GM23248 (cell line): ENCODE data around the gene CLCNKA. TPM values are rescaled to one million over a fixed set of nuclear protein-coding genes. Genes with fewer than 3 reads are reported as not detected.
A peak's percentile ranks its signal among the peaks of the same experiment; 100 is the strongest.
"Not testable (repeated sequence)": the region's sequence is repeated elsewhere in the genome, so short reads cannot be mapped to it uniquely, and the experiment has no call there.

Experiments used
- DNase-seq: peaks from one replicate; pipeline ENCODE4 v3.0.0-alpha.2; 2015
- H2AFZ ChIP-seq: fragments of 200-600 bp; sonication (generic); 2 replicates; pipeline ENCODE4 v1.6.1; 2016; ENCODE audit warnings: antibody characterized with exemption
- H3F3A ChIP-seq: fragments of 200-600 bp; sonication (generic); 2 replicates; pipeline ENCODE4 v1.6.1; 2016; ENCODE audit warnings: mild to moderate bottlenecking, antibody characterized with exemption, mixed run types; ENCODE audit not compliant: insufficient read depth
- H3K27ac ChIP-seq: fragments of 200-600 bp; sonication (generic); 2 replicates; pipeline ENCODE4 v1.5.1; 2016; ENCODE audit warnings: mild to moderate bottlenecking
- H3K27me3 ChIP-seq: fragments of 200-600 bp; sonication (generic); replicated peaks from 2 replicates; pipeline ENCODE4 v1.6.1; 2016; ENCODE audit warnings: mild to moderate bottlenecking; ENCODE audit not compliant: insufficient read depth
- H3K36me3 ChIP-seq: fragments of 200-600 bp; sonication (generic); 2 replicates; pipeline ENCODE4 v1.6.1; 2016; ENCODE audit warnings: low read depth, mild to moderate bottlenecking
- H3K4me1 ChIP-seq: fragments of 200-600 bp; sonication (generic); 2 replicates; pipeline ENCODE4 v1.6.1; 2016; ENCODE audit warnings: mild to moderate bottlenecking; ENCODE audit not compliant: insufficient read depth
- H3K4me2 ChIP-seq: fragments of 200-600 bp; sonication (generic); one replicate; pipeline ENCODE4 v1.6.1; 2016; ENCODE audit warnings: mild to moderate bottlenecking; ENCODE audit not compliant: unreplicated experiment
- H3K4me3 ChIP-seq: fragments of 200-600 bp; sonication (generic); 2 replicates; pipeline ENCODE4 v1.5.1; 2016; ENCODE audit warnings: mild to moderate bottlenecking
- H3K79me2 ChIP-seq: fragments of 200-600 bp; sonication (generic); 2 replicates; pipeline ENCODE4 v1.6.1; 2016; ENCODE audit warnings: mild to moderate bottlenecking; ENCODE audit not compliant: insufficient read depth
- H3K9ac ChIP-seq: fragments of 200-600 bp; sonication (generic); 2 replicates; pipeline ENCODE4 v1.6.1; 2016; ENCODE audit warnings: mild to moderate bottlenecking
- H3K9me2 ChIP-seq: fragments of 200-600 bp; sonication (generic); 2 replicates; pipeline ENCODE4 v1.6.1; 2016; ENCODE audit warnings: mixed run types, mild to moderate bottlenecking, moderate library complexity; ENCODE audit not compliant: insufficient read depth
- H3K9me3 ChIP-seq: fragments of 200-600 bp; sonication (generic); one replicate; pipeline ENCODE4 v1.6.1; 2017; ENCODE audit warnings: low read depth
- H4K20me1 ChIP-seq: fragments of 200-600 bp; sonication (generic); 2 replicates; pipeline ENCODE4 v1.6.0; 2016; ENCODE audit not compliant: insufficient read depth
- EZH2 ChIP-seq: fragments of 200-600 bp; sonication (generic); IDR thresholded peaks from 2 replicates; pipeline ENCODE4 v1.6.1; 2018; ENCODE audit warnings: antibody characterized with exemption, mild to moderate bottlenecking; ENCODE audit not compliant: insufficient read depth, poor library complexity, severe bottlenecking
- EZH2phosphoT487 ChIP-seq: fragments of 200-600 bp; sonication (generic); IDR thresholded peaks from 2 replicates; pipeline ENCODE4 v1.6.1; 2018; ENCODE audit warnings: antibody characterized with exemption, moderate library complexity, mild to moderate bottlenecking, low read depth; ENCODE audit not compliant: insufficient read depth
- WGBS, 2 experiments: methylation state at CpG; one replicate each; pipeline ENCODE4 v1.1.6; 2015 to 2017; ENCODE audit warnings: low lambda C conversion rate in 2 of 2, low coverage in 1 of 2; ENCODE audit errors: missing lambda C conversion rate in 2 of 2; 5-methylcytosine and 5-hydroxymethylcytosine counted together
- in situ Hi-C: fragments of 300-500 bp; cut with MboI; formaldehyde crosslinking; loops from 2 replicates; pipeline ENCODE4 v1.15.0; 2020
- polyA plus RNA-seq: library from polyadenylated mRNA; unstranded; fragments of >200 nt; fragmentation: Nextera tagmentation; extraction: Ambion mirVana; gene quantifications from 2 replicates; pipeline ENCODE4 v1.2.1, GENCODE V29; 2016
- total RNA-seq: library from RNA; depleted of rRNA; stranded (reverse); fragments of >200 nt; shearing (Covaris generic); gene quantifications from 2 replicates; pipeline ENCODE4 v1.2.3, GENCODE V29; 2014

CLCNKA gene
- total and polyA plus RNA-seq, 2 experiments from 2014 or later: not detected

DNA sequence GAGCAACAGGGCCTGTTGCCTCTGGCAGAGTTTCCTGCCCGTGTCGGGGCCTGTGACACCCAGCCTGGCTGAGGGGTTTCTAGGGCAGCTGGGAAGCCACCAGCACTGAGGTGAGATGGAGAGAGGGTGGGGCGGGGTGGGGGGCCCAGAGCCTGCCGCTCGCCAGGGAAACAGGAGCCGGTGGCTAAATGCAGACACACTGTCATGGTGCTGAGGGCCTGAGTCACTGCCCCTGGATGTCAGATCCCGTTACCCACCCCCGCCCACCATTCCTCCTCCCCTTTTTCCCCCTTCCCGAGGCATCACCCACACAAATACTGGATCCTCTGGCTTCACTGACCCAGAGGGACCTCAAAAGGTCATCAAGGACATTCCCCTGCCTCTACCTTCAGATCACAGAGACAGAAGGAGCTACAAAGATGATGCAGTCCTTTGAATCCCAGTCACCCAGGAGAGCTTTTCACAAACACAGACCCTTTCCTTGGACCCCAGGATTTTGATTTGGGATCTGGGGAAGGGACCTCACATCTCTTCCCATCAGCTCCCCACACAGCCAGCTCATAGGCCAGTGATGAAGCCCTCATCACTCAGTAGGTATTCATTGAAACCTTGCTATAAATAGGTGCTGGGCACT is 2.1 kb upstream of the CLCNKA start:
- peak; percentile 83 for DNase-seq
- Histone ChIP-seq H4K20me1 (no peaks in the 10 kb centered on the region), H3K4me3 (no peak overlapping the region), H3K27me3 (no peaks in the 10 kb centered on the region), H3K79me2 (no peaks in the 10 kb centered on the region), H3F3A (peaks cover 12% of the 10 kb centered on the region), H3K9ac (peak overlapping the region; percentile 79), H3K9me3 (no peaks in the 10 kb centered on the region), H2AFZ (0 out of 2 replicates have a peak overlapping the region, but pooled peaks have one; percentile 24), H3K9me2 (no peaks in the 10 kb centered on the region), H3K4me1 (peaks cover 43% of the 10 kb centered on the region), H3K36me3 (no peaks in the 10 kb centered on the region), H3K4me2 (peak overlapping the region; percentile 45), H3K27ac (peak overlapping the region; percentile 82)
- no peak for TF ChIP-seq EZH2
- TF ChIP-seq EZH2phosphoT487: no peak
- 3 to 17% methylated on average over 3 to 9 of the region's 9 CpGs for WGBS, 2 experiments
- in situ Hi-C loops: no loop called here

DNA sequence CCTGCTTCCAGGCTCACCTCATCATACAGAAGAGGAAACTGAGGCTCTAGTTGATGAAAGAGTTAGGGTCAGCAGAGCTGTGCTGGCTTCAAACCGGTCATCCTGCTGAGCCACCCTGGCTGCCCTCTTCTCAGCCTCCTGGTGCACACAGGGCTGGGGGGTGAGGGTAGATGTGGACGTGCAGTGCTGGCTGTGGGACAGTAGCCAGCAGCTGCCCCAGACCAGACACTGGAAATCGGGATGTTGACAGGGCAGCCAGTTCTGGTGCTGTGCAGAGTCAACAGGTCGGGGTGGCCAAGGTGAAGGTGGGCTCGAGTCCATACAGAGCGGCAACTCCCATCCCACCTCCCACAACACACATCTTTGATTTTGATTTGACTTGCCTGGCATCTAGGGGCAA is 1.5 kb upstream of the CLCNKA start:
- H3K27ac ChIP-seq: peak overlapping the region; percentile 82
- peaks cover 12% of the 10 kb centered on the region for H3F3A ChIP-seq
- H3K27me3 ChIP-seq: no peaks in the 10 kb centered on the region
- H3K9ac ChIP-seq: peak overlapping the region; percentile 59
- no peak overlapping the region for H2AFZ ChIP-seq
- H3K79me2 ChIP-seq: no peaks in the 10 kb centered on the region
- TF ChIP-seq EZH2 (no peak), EZH2phosphoT487 (no peak)
- 72 to 85% methylated on average over 6 of the region's 6 CpGs for WGBS, 2 experiments
- no peak for DNase-seq
- H3K36me3 ChIP-seq: no peaks in the 10 kb centered on the region
- no peak overlapping the region for H3K4me3 ChIP-seq
- no peaks in the 10 kb centered on the region for H3K9me3 ChIP-seq
- no peaks in the 10 kb centered on the region for H4K20me1 ChIP-seq
- H3K4me1 ChIP-seq: peaks cover 43% of the 10 kb centered on the region
- H3K9me2 ChIP-seq: no peaks in the 10 kb centered on the region
- H3K4me2 ChIP-seq: peak overlapping the region; percentile 45
- in situ Hi-C loops: no loop called here

DNA sequence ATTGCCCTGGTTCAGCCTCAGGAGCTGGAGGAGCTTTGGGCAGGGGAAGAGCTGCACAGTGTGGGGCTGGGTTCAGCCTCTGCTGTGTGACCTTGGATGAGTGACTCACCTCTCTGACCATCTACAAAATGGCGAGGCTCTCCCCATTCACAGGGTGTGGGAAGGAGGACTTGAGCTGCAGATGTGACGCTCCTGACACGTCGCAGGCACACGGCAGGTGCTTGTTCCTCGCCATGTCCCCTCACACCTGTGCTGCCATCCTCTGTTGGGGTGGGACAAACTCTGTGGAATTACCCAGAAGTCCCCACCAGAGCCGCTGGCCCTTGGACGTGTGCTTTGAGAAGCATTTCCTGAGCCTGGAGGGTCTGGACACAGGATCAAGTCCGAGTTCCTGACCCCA is 958 bp upstream of the CLCNKA start:
- H3K36me3 ChIP-seq, H3K4me3 ChIP-seq, DNase-seq, H3K79me2 ChIP-seq, H2AFZ ChIP-seq, H4K20me1 ChIP-seq, in situ Hi-C loops, H3K4me2 ChIP-seq, H3K9me3 ChIP-seq, H3K9me2 ChIP-seq, H3K27me3 ChIP-seq, H3K9ac ChIP-seq, H3K27ac ChIP-seq: not testable (repeated sequence)
- H3F3A ChIP-seq: peaks cover 12% of the 10 kb centered on the region
- H3K4me1 ChIP-seq: peaks cover 43% of the 10 kb centered on the region
- 82% methylated on average over 9 of the region's 9 CpGs for WGBS, 2 experiments

DNA sequence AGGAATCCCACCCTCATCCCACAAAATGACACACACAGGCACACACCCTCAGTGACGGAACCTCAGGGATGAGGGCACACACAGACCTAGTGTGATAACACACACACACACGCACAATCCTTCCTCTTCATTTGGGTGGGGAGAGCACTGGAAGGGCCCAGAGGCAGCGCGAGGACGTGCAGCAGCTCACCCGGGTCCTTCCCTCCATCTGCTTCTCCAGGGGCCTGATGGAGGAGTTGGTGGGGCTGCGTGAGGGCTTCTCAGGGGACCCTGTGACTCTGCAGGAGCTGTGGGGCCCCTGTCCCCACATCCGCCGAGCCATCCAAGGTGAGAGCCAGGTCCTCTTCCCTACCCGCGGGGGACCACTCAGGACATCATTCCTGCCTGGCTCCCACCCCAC is 557 bp downstream of the CLCNKA start:
- Histone ChIP-seq H3K36me3 (no peaks in the 10 kb centered on the region), H3K27ac (no peak overlapping the region), H3K79me2 (no peaks in the 10 kb centered on the region), H3K4me3 (no peak overlapping the region), H3F3A (peaks cover 12% of the 10 kb centered on the region), H3K4me1 (peaks cover 31% of the 10 kb centered on the region), H3K9me3 (no peaks in the 10 kb centered on the region), H3K9ac (no peak overlapping the region), H3K9me2 (no peaks in the 10 kb centered on the region), H4K20me1 (no peaks in the 10 kb centered on the region), H3K27me3 (no peaks in the 10 kb centered on the region), H3K4me2 (no peak overlapping the region), H2AFZ (no peak overlapping the region)
- in situ Hi-C loops: no loop called here
- TF ChIP-seq EZH2 (no peak), EZH2phosphoT487 (no peak)
- no peak for DNase-seq
- WGBS, 2 experiments: 83 to 88% methylated on average over 11 of the region's 11 CpGs
